Tibial nerve (tissue), 4 donors: ENCODE results near the gene FALEC.

ENCODE experiments used
- CTCF ChIP-seq, 5 experiments: fragments of 200-600 bp in 3 of 5; fragments of 450-650 bp in 2 of 5; sonication (generic) in 3 of 5; IDR thresholded peaks; one replicate each; pipeline ENCODE4 v1.5.1; 2016 to 2019; ENCODE audit warnings: antibody characterized with exemption in 5 of 5, mild to moderate bottlenecking in 3 of 5, moderate library complexity in 2 of 5
- EP300 ChIP-seq, 2 donors: sonication (generic); formaldehyde crosslinking; IDR thresholded peaks; one replicate each; pipeline ENCODE4 v1.6.1; 2017; ENCODE audit warnings: antibody characterized with exemption in 2 of 2, mild to moderate bottlenecking in 1 of 2
- POLR2A ChIP-seq, 2 donors: fragments of 450-650 bp; IDR thresholded peaks; one replicate each; pipeline ENCODE4 v1.6.1; 2017; ENCODE audit warnings: antibody characterized with exemption in 2 of 2, mild to moderate bottlenecking in 2 of 2, moderate library complexity in 2 of 2

- no peak for TF ChIP-seq CTCF (IDR thresholded peaks at IDR 0.05)
- no peak for TF ChIP-seq EP300 (IDR thresholded peaks at IDR 0.05)
- TF ChIP-seq POLR2A (IDR thresholded peaks at IDR 0.05), result no peak
These were observed 41.9 kb upstream of the FALEC start for GRCh38 chr1:150473659-150474058.
